Mesenchymal stem cell (in vitro differentiated cells and primary cell): ENCODE data around the gene ZNF548.
A peak's percentile ranks its signal among the peaks of the same experiment; 100 is the strongest.

Source experiments
- DNase-seq: peaks from one replicate; pipeline ENCODE4 v3.0.0-alpha.2; 2013
- H2AFZ ChIP-seq: one replicate; pipeline ENCODE4 v1.6.1; 2013; ENCODE audit warnings: low read depth, mild to moderate bottlenecking, control low read depth, inconsistent platforms, low read length, moderate library complexity
- H2AK5ac ChIP-seq: 2 replicates; pipeline ENCODE4 v1.6.1; 2013; ENCODE audit warnings: low read length, moderate library complexity, mild to moderate bottlenecking, inconsistent platforms; ENCODE audit not compliant: severe bottlenecking
- H2BK120ac ChIP-seq: one replicate; pipeline ENCODE4 v1.6.1; 2013; ENCODE audit warnings: low read depth, mild to moderate bottlenecking, inconsistent platforms, low read length, moderate library complexity
- H2BK12ac ChIP-seq, 2 experiments: one replicate each; pipeline ENCODE4 v1.6.1; 2013; ENCODE audit warnings: inconsistent platforms in 2 of 2, low read length in 2 of 2, mild to moderate bottlenecking in 2 of 2, moderate library complexity in 2 of 2, control low read depth in 1 of 2
- H2BK15ac ChIP-seq: one replicate; pipeline ENCODE4 v1.6.1; 2013; ENCODE audit warnings: mild to moderate bottlenecking, low read depth, inconsistent platforms; ENCODE audit not compliant: poor library complexity, severe bottlenecking
- H2BK5ac ChIP-seq: 2 replicates; pipeline ENCODE4 v1.6.1; 2013; ENCODE audit warnings: low read depth, mild to moderate bottlenecking, low read length, control low read depth, inconsistent platforms; ENCODE audit not compliant: poor library complexity, severe bottlenecking
- H3K14ac ChIP-seq, 2 experiments: one replicate each; pipeline ENCODE4 v1.6.1; 2013; ENCODE audit warnings: inconsistent platforms in 2 of 2, low read length in 2 of 2, control low read depth in 1 of 2, mild to moderate bottlenecking in 1 of 2, moderate library complexity in 1 of 2
- H3K18ac ChIP-seq, 2 experiments: one replicate each; pipeline ENCODE4 v1.6.1; 2013; ENCODE audit warnings: inconsistent platforms in 2 of 2, low read length in 2 of 2, control low read depth in 1 of 2, low read depth in 1 of 2, mild to moderate bottlenecking in 1 of 2
- H3K23ac ChIP-seq, 2 experiments: one replicate each; pipeline ENCODE4 v1.6.1; 2013; ENCODE audit warnings: inconsistent platforms in 2 of 2, low read length in 2 of 2, mild to moderate bottlenecking in 2 of 2, moderate library complexity in 2 of 2, control low read depth in 1 of 2
- H3K27ac ChIP-seq: 2 replicates; pipeline ENCODE4 v1.5.1; 2013; ENCODE audit warnings: mild to moderate bottlenecking, moderate library complexity, low read length, control low read depth, inconsistent platforms; ENCODE audit not compliant: poor library complexity, severe bottlenecking
- H3K27me3 ChIP-seq, 2 experiments: 2 replicates each; pipeline versions ENCODE4 v1.6.1 to v1.7.0; 2013; ENCODE audit warnings: low read length in 2 of 2, mild to moderate bottlenecking in 2 of 2, moderate library complexity in 2 of 2, control low read depth in 1 of 2, inconsistent platforms in 1 of 2; ENCODE audit not compliant: control insufficient read depth in 1 of 2, insufficient read depth in 1 of 2
- H3K36me3 ChIP-seq, 2 experiments: 2 replicates each; pipeline versions ENCODE4 v1.6.1 to v1.7.0; 2013; ENCODE audit warnings: low read length in 2 of 2, control low read depth in 1 of 2, inconsistent platforms in 1 of 2, low read depth in 1 of 2, mild to moderate bottlenecking in 1 of 2; ENCODE audit not compliant: insufficient read depth in 2 of 2, control insufficient read depth in 1 of 2
- H3K4ac ChIP-seq, 2 experiments: one replicate each; pipeline ENCODE4 v1.6.1; 2013; ENCODE audit warnings: inconsistent platforms in 2 of 2, low read length in 2 of 2, mild to moderate bottlenecking in 2 of 2, moderate library complexity in 2 of 2, control low read depth in 1 of 2, low read depth in 1 of 2
- H3K4me1 ChIP-seq: 2 replicates; pipeline ENCODE4 v1.6.1; 2013; ENCODE audit warnings: low read depth, low read length, control low read depth; ENCODE audit not compliant: control insufficient read depth, insufficient read depth
- H3K4me2 ChIP-seq: 2 replicates; pipeline ENCODE4 v1.6.1; 2013; ENCODE audit warnings: low read length, mild to moderate bottlenecking, inconsistent platforms; ENCODE audit not compliant: poor library complexity, severe bottlenecking
- H3K4me3 ChIP-seq, 2 experiments: 2 replicates each; pipeline versions ENCODE4 v1.5.1 to v1.7.0; 2013; ENCODE audit warnings: low read length in 2 of 2, mild to moderate bottlenecking in 2 of 2, control low read depth in 1 of 2, low read depth in 1 of 2; ENCODE audit not compliant: insufficient read depth in 1 of 2
- H3K79me1 ChIP-seq: replicated peaks from 2 replicates; pipeline ENCODE4 v1.6.1; 2013; ENCODE audit warnings: mild to moderate bottlenecking, control low read depth, low read length, inconsistent platforms; ENCODE audit not compliant: poor library complexity, severe bottlenecking
- H3K9ac ChIP-seq: 2 replicates; pipeline ENCODE4 v1.7.0; 2013; ENCODE audit warnings: mild to moderate bottlenecking, low read length, moderate library complexity
- H3K9me3 ChIP-seq: 2 replicates; pipeline ENCODE4 v1.7.0; 2013; ENCODE audit warnings: mild to moderate bottlenecking, low read length; ENCODE audit not compliant: control insufficient read depth
- H4K8ac ChIP-seq: one replicate; pipeline ENCODE4 v1.6.1; 2013; ENCODE audit warnings: inconsistent platforms, mild to moderate bottlenecking, low read length, moderate library complexity
- H4K91ac ChIP-seq: one replicate; pipeline ENCODE4 v1.6.1; 2013; ENCODE audit warnings: mild to moderate bottlenecking, low read length, inconsistent platforms
- WGBS: methylation state at CpG from one replicate; pipeline ENCODE4 v1.1.7; 2013; ENCODE audit warnings: mixed read lengths; 5-methylcytosine and 5-hydroxymethylcytosine counted together

ZNF548 gene

GRCh38 chr19:57435062-57435978, 45.7 kb downstream of the ZNF548 start, which contains the start of gene ZNF749:
TSS of gene ZNF749 (plus strand) at chr19:57435325. CDS start at chr19:57435579, 254 bp downstream.
- peak within 1 kb of the TSS in 1 of 2 experiments; percentile 63 for H3K14ac ChIP-seq
- H2AK5ac ChIP-seq = no peak within 1 kb of the TSS
- H3K79me1 ChIP-seq = peaks cover 26% of the 10 kb centered on the region
- peak within 1 kb of the TSS in 1 of 2 experiments; percentile 96 for H3K18ac ChIP-seq
- H2BK5ac ChIP-seq = peak within 1 kb of the TSS; percentile 59
- peak within 1 kb of the TSS; percentile 83 to 90 for H3K4me3 ChIP-seq
- peak within 1 kb of the TSS in 1 of 2 experiments; percentile 44 for H3K4ac ChIP-seq
- peaks cover 20 to 23% of the 10 kb centered on the region in 2 experiments for H3K36me3 ChIP-seq
- H2BK120ac ChIP-seq = no peak within 1 kb of the TSS
- peak within 1 kb of the TSS; percentile 96 for H3K4me2 ChIP-seq
- WGBS = under 1% methylated on average over 61 of the region's 61 CpGs
- H3K4me1 ChIP-seq = peaks cover 2% of the 10 kb centered on the region
- peak; percentile 99 for DNase-seq
- no peaks in the 10 kb centered on the region for H3K9me3 ChIP-seq
- H3K9ac ChIP-seq = peak within 1 kb of the TSS; percentile 83
- H2BK15ac ChIP-seq = no peak within 1 kb of the TSS
- H2BK12ac ChIP-seq = peak within 1 kb of the TSS in 1 of 2 experiments; percentile 57
- peak within 1 kb of the TSS; percentile 48 for H3K27ac ChIP-seq
- H4K91ac ChIP-seq = no peak within 1 kb of the TSS
- no peaks in the 10 kb centered on the region for H3K27me3 ChIP-seq
- H3K23ac ChIP-seq = peak within 1 kb of the TSS in 1 of 2 experiments; percentile 17
- peak within 1 kb of the TSS; percentile 57 for H4K8ac ChIP-seq
- H2AFZ ChIP-seq = peak within 1 kb of the TSS; percentile 95

GRCh38 chr19:57436417-57436816, 46.8 kb downstream of the ZNF548 start:
- Histone ChIP-seq H3K79me1 (peaks cover 32% of the 10 kb centered on the region), H2AK5ac (no peak overlapping the region), H3K18ac (no peak overlapping the region), H3K4me3 (peak overlapping the region in 1 of 2 experiments; percentile 90), H2AFZ (no peak overlapping the region), H3K9me3 (peaks cover under 1% of the 10 kb centered on the region), H3K36me3 (peaks cover 22 to 32% of the 10 kb centered on the region in 2 experiments), H2BK12ac (no peak overlapping the region), H2BK120ac (no peak overlapping the region), H2BK15ac (no peak overlapping the region), H4K91ac (no peak overlapping the region), H3K4me2 (peak overlapping the region; percentile 85), H3K4ac (no peak overlapping the region), H3K23ac (no peak overlapping the region), H3K14ac (no peak overlapping the region), H2BK5ac (no peak overlapping the region), H3K27me3 (no peaks in the 10 kb centered on the region), H3K4me1 (peaks cover 2% of the 10 kb centered on the region), H3K9ac (peak overlapping the region; percentile 83), H4K8ac (no peak overlapping the region), H3K27ac (no peak overlapping the region)
- WGBS = no CpG with 5 or more reads among the region's 1 CpG
- DNase-seq = no peak

- Histone ChIP-seq H3K4me1 (peaks cover 2% of the 10 kb centered on the region), H2BK5ac (no peak overlapping the region), H3K4ac (no peak overlapping the region), H3K9me3 (peaks cover 16% of the 10 kb centered on the region), H2AFZ (no peak overlapping the region), H3K4me3 (no peak overlapping the region), H2BK120ac (no peak overlapping the region), H3K4me2 (no peak overlapping the region), H2AK5ac (no peak overlapping the region), H4K8ac (no peak overlapping the region), H3K9ac (no peak overlapping the region), H3K27me3 (no peaks in the 10 kb centered on the region), H3K36me3 (peaks cover 36 to 44% of the 10 kb centered on the region in 2 experiments), H3K79me1 (peaks cover 34% of the 10 kb centered on the region), H4K91ac (no peak overlapping the region), H3K18ac (no peak overlapping the region), H2BK12ac (no peak overlapping the region), H3K14ac (no peak overlapping the region), H3K23ac (no peak overlapping the region), H2BK15ac (no peak overlapping the region), H3K27ac (no peak overlapping the region)
- no peak for DNase-seq
- WGBS = 92% methylated on average over 3 of the region's 4 CpGs
These were observed 48.3 kb downstream of the ZNF548 start for GRCh38 chr19:57437931-57438330.

GRCh38 chr19:57438925-57439324, 49.3 kb downstream of the ZNF548 start:
- Histone ChIP-seq H2AFZ (no peak overlapping the region), H3K4me1 (peaks cover 2% of the 10 kb centered on the region), H3K23ac (no peak overlapping the region), H2BK120ac (no peak overlapping the region), H3K9ac (no peak overlapping the region), H2BK15ac (no peak overlapping the region), H3K36me3 (peaks cover 46 to 53% of the 10 kb centered on the region in 2 experiments), H3K18ac (no peak overlapping the region), H2BK5ac (no peak overlapping the region), H3K4ac (no peak overlapping the region), H3K27me3 (no peaks in the 10 kb centered on the region), H3K9me3 (peaks cover 26% of the 10 kb centered on the region), H2BK12ac (no peak overlapping the region), H3K4me2 (no peak overlapping the region), H3K79me1 (peaks cover 43% of the 10 kb centered on the region), H3K4me3 (no peak overlapping the region), H2AK5ac (no peak overlapping the region), H4K91ac (no peak overlapping the region), H3K27ac (no peak overlapping the region), H3K14ac (no peak overlapping the region), H4K8ac (no peak overlapping the region)
- 96% methylated on average over 9 of the region's 9 CpGs for WGBS
- DNase-seq = no peak
